H9 (cell line): Measurements from ENCODE around the gene RBM7. TPM values are rescaled to one million over a fixed set of nuclear protein-coding genes. Genes with fewer than 3 reads are reported as not detected.

ENCODE experiments used
- DNase-seq: peaks from one replicate; pipeline ENCODE4 v3.0.0-alpha.2; 2017
- H2AFZ ChIP-seq: one replicate; pipeline ENCODE4 v1.6.1; 2013; ENCODE audit warnings: mild to moderate bottlenecking, low read length, control low read depth, moderate library complexity
- H2AK5ac ChIP-seq: 2 replicates; pipeline ENCODE4 v1.6.1; 2013; ENCODE audit warnings: low read length, control low read depth, mixed read lengths; ENCODE audit not compliant: insufficient read length
- H2BK120ac ChIP-seq: one replicate; pipeline ENCODE4 v1.6.1; 2013; ENCODE audit warnings: low read depth, mild to moderate bottlenecking, low read length, control low read depth, inconsistent platforms; ENCODE audit not compliant: poor library complexity, severe bottlenecking
- H2BK12ac ChIP-seq: 2 replicates; pipeline ENCODE4 v1.6.1; 2013; ENCODE audit warnings: low read length, control low read depth, mixed read lengths, low read depth; ENCODE audit not compliant: insufficient read length
- H2BK15ac ChIP-seq: 2 replicates; pipeline ENCODE4 v1.6.1; 2013; ENCODE audit warnings: low read depth, low read length, control low read depth
- H2BK20ac ChIP-seq: one replicate; pipeline ENCODE4 v1.6.1; 2013; ENCODE audit warnings: low read depth, mild to moderate bottlenecking, low read length, control low read depth, inconsistent platforms; ENCODE audit not compliant: poor library complexity, severe bottlenecking
- H2BK5ac ChIP-seq: 2 replicates; pipeline ENCODE4 v1.6.1; 2013; ENCODE audit warnings: low read length, control low read depth, mixed read lengths; ENCODE audit not compliant: insufficient read length
- H3K14ac ChIP-seq: 2 replicates; pipeline ENCODE4 v1.6.1; 2013; ENCODE audit warnings: low read length, control low read depth; ENCODE audit not compliant: insufficient read depth
- H3K18ac ChIP-seq: 2 replicates; pipeline ENCODE4 v1.6.1; 2013; ENCODE audit warnings: low read depth, mild to moderate bottlenecking, mixed read lengths, low read length, control low read depth; ENCODE audit not compliant: insufficient read length
- H3K23ac ChIP-seq: 2 replicates; pipeline ENCODE4 v1.6.1; 2013; ENCODE audit warnings: low read length, control low read depth, mixed read lengths, low read depth; ENCODE audit not compliant: insufficient read length
- H3K23me2 ChIP-seq: 2 replicates; pipeline ENCODE4 v1.6.1; 2013; ENCODE audit warnings: low read depth, mild to moderate bottlenecking, mixed read lengths, low read length, control low read depth; ENCODE audit not compliant: insufficient read length, poor library complexity, severe bottlenecking
- H3K27ac ChIP-seq: 2 replicates; pipeline ENCODE4 v1.5.1; 2013; ENCODE audit warnings: low read length, control low read depth, mixed read lengths, low read depth; ENCODE audit not compliant: insufficient read length
- H3K27me3 ChIP-seq: 2 replicates; pipeline ENCODE4 v1.6.1; 2013; ENCODE audit warnings: low read length, control low read depth, inconsistent platforms; ENCODE audit not compliant: insufficient read depth
- H3K4ac ChIP-seq: 2 replicates; pipeline ENCODE4 v1.6.1; 2013; ENCODE audit warnings: low read depth, mild to moderate bottlenecking, control low read depth, inconsistent platforms, low read length, moderate library complexity
- H3K4me1 ChIP-seq: 2 replicates; pipeline ENCODE4 v1.6.1; 2013; ENCODE audit warnings: low read length, control low read depth, inconsistent platforms; ENCODE audit not compliant: insufficient read depth
- H3K4me2 ChIP-seq: 2 replicates; pipeline ENCODE4 v1.6.1; 2013; ENCODE audit warnings: low read length, control low read depth, mixed read lengths; ENCODE audit not compliant: insufficient read length, insufficient read depth
- H3K56ac ChIP-seq: 2 replicates; pipeline ENCODE4 v1.6.1; 2013; ENCODE audit warnings: low read depth, mild to moderate bottlenecking, mixed read lengths, low read length, control low read depth; ENCODE audit not compliant: insufficient read length
- H3K79me1 ChIP-seq: 2 replicates; pipeline ENCODE4 v1.6.1; 2013; ENCODE audit warnings: low read depth, mild to moderate bottlenecking, moderate library complexity, low read length, control low read depth, inconsistent platforms; ENCODE audit not compliant: insufficient read depth, poor library complexity, severe bottlenecking
- H3K79me2 ChIP-seq: 2 replicates; pipeline ENCODE4 v1.6.1; 2013; ENCODE audit warnings: low read length, control low read depth, inconsistent platforms; ENCODE audit not compliant: insufficient read depth
- H3K9ac ChIP-seq: 2 replicates; pipeline ENCODE4 v1.6.1; 2013; ENCODE audit warnings: low read length, control low read depth, mixed read lengths; ENCODE audit not compliant: insufficient read length; ENCODE audit errors: extremely low read depth
- H3K9me3 ChIP-seq: one replicate; pipeline ENCODE4 v1.6.1; 2013; ENCODE audit warnings: low read depth, low read length, inconsistent platforms; ENCODE audit not compliant: control insufficient read depth
- H3T11ph ChIP-seq: one replicate; pipeline ENCODE4 v1.6.1; 2013; ENCODE audit warnings: mild to moderate bottlenecking, low read length, control low read depth, inconsistent platforms
- H4K20me1 ChIP-seq: one replicate; pipeline ENCODE4 v1.6.1; 2013; ENCODE audit not compliant: control insufficient read depth, insufficient read length, insufficient read depth
- H4K5ac ChIP-seq: 2 replicates; pipeline ENCODE4 v1.6.1; 2013; ENCODE audit warnings: low read depth, mild to moderate bottlenecking, mixed read lengths, low read length, control low read depth; ENCODE audit not compliant: insufficient read length
- H4K8ac ChIP-seq: replicated peaks from 2 replicates; pipeline ENCODE4 v1.6.1; 2013; ENCODE audit warnings: low read length, control low read depth, mixed read lengths, low read depth; ENCODE audit not compliant: insufficient read length
- H4K91ac ChIP-seq: 2 replicates; pipeline ENCODE4 v1.6.1; 2013; ENCODE audit warnings: low read depth, mild to moderate bottlenecking, moderate library complexity, mixed read lengths, low read length, control low read depth; ENCODE audit not compliant: insufficient read length
- H3K27ac Mint-ChIP-seq, 3 experiments: 2 replicates in 2 of 3; 3 replicates in 1 of 3; pipeline ENCODE4 v1.8.0; 2020 to 2021; ENCODE audit warnings: mixed read lengths in 3 of 3, mild to moderate bottlenecking in 1 of 3, moderate library complexity in 1 of 3
- H3K27me3 Mint-ChIP-seq: 2 replicates; pipeline ENCODE4 v1.8.0; 2021; ENCODE audit warnings: low read depth, mild to moderate bottlenecking, moderate library complexity, mixed read lengths
- H3K36me3 Mint-ChIP-seq, 3 experiments: 2 replicates in 2 of 3; 3 replicates in 1 of 3; pipeline ENCODE4 v1.8.0; 2020 to 2021; ENCODE audit warnings: low read depth in 3 of 3, mixed read lengths in 3 of 3; ENCODE audit not compliant: insufficient read depth in 1 of 3
- H3K4me1 Mint-ChIP-seq, 2 experiments: 2 replicates each; pipeline ENCODE4 v1.8.0; 2020; ENCODE audit warnings: mixed read lengths in 2 of 2
- H3K4me3 Mint-ChIP-seq, 2 experiments: 2 replicates in 1 of 2; 3 replicates in 1 of 2; pipeline ENCODE4 v1.8.0; 2020 to 2021; ENCODE audit warnings: mild to moderate bottlenecking in 2 of 2, mixed read lengths in 2 of 2, moderate library complexity in 1 of 2
- H3K9me3 Mint-ChIP-seq, 2 experiments: 2 replicates in 1 of 2; 3 replicates in 1 of 2; pipeline ENCODE4 v1.8.0; 2020; ENCODE audit warnings: mild to moderate bottlenecking in 2 of 2, mixed read lengths in 2 of 2, moderate library complexity in 1 of 2
- CTCF ChIP-seq: fragments of 200-600 bp; sonication (generic); conservative IDR thresholded peaks from 3 replicates; pipeline ENCODE4 v1.8.0; 2021; ENCODE audit warnings: antibody characterized with exemption, mild to moderate bottlenecking
- WGBS: extraction: QIAGEN DNeasy Blood & Tissue Kit; methylation state at CpG from one replicate; pipeline ENCODE4 v1.1.7; 2013; ENCODE audit warnings: missing lambda C conversion rate, low lambda C conversion rate, mixed read lengths; ENCODE audit not compliant: insufficient read length; ENCODE audit errors: extremely low coverage; 5-methylcytosine and 5-hydroxymethylcytosine counted together
- total RNA-seq: library from RNA; stranded (reverse); gene quantifications from 2 replicates; pipeline ENCODE4 v1.2.1, GENCODE V29; 2021

RBM7 gene
- total RNA-seq, 1 experiment from 2014 or later = 56.4 TPM

- H3K27ac Mint-ChIP-seq = no peak overlapping the region
- H3K9me3 Mint-ChIP-seq = no peaks in the 10 kb centered on the region
- H3K18ac ChIP-seq = no peak overlapping the region
- H2BK120ac ChIP-seq = no peak overlapping the region
- H3K23me2 ChIP-seq = no peaks in the 10 kb centered on the region
- no peak overlapping the region for H3K56ac ChIP-seq
- H3K27me3 Mint-ChIP-seq = no peaks in the 10 kb centered on the region; the same call in 1 of the 2 replicates
- no peaks in the 10 kb centered on the region for H3K36me3 Mint-ChIP-seq
- H3K23ac ChIP-seq = no peak overlapping the region
- no peak overlapping the region for H2AFZ ChIP-seq
- H4K91ac ChIP-seq = no peak overlapping the region
- H2BK20ac ChIP-seq = no peak overlapping the region
- no peak overlapping the region for H3T11ph ChIP-seq
- no peak overlapping the region for H3K4ac ChIP-seq
- peaks cover 11 to 13% of the 10 kb centered on the region in 2 experiments for H3K4me1 Mint-ChIP-seq
- H3K4me1 ChIP-seq = peaks cover 4% of the 10 kb centered on the region; the same call in 1 of the 2 replicates
- no peaks in the 10 kb centered on the region for H3K27me3 ChIP-seq
- H3K14ac ChIP-seq = no peak overlapping the region
- no peak overlapping the region for H2BK15ac ChIP-seq
- H2AK5ac ChIP-seq = no peak overlapping the region
- no peaks in the 10 kb centered on the region for H3K9me3 ChIP-seq
- H3K79me1 ChIP-seq = no peaks in the 10 kb centered on the region
- TF ChIP-seq CTCF = no peak
- no peak overlapping the region for H3K9ac ChIP-seq
- no peak overlapping the region for H4K5ac ChIP-seq
- H4K20me1 ChIP-seq = no peaks in the 10 kb centered on the region
- no peak overlapping the region for H3K27ac ChIP-seq
- no peaks in the 10 kb centered on the region for H3K79me2 ChIP-seq
- H2BK12ac ChIP-seq = no peak overlapping the region
- no peak overlapping the region for H3K4me2 ChIP-seq
- no peak overlapping the region for H4K8ac ChIP-seq
- no CpG with 5 or more reads among the region's 3 CpGs for WGBS
- no peak for DNase-seq
- H3K4me3 Mint-ChIP-seq = no peak overlapping the region
- no peak overlapping the region for H2BK5ac ChIP-seq
These were observed 25.4 kb upstream of the RBM7 start for GRCh38 chr11:114375052-114375451.
